Suprapubic skin (tissue), 3 donors: ENCODE data around the gene CCDC184.

ENCODE experiments used
- CTCF ChIP-seq, 2 donors: fragments of 200-600 bp in 1 of 2; fragments of 450-650 bp in 1 of 2; sonication (generic) in 1 of 2; IDR thresholded peaks; one replicate each; pipeline ENCODE4 v1.5.1; 2016 to 2019; ENCODE audit warnings: antibody characterized with exemption in 2 of 2, mild to moderate bottlenecking in 1 of 2, moderate library complexity in 1 of 2
- EP300 ChIP-seq: sonication (generic); formaldehyde crosslinking; IDR thresholded peaks from one replicate; pipeline ENCODE4 v1.6.1; 2017; ENCODE audit warnings: antibody characterized with exemption
- POLR2A ChIP-seq, 2 donors: fragments of 450-650 bp; IDR thresholded peaks; one replicate each; pipeline ENCODE4 v1.6.1; 2017; ENCODE audit warnings: antibody characterized with exemption in 2 of 2, mild to moderate bottlenecking in 2 of 2, moderate library complexity in 2 of 2

- TF ChIP-seq EP300 (no peak), CTCF (IDR thresholded peaks at IDR 0.05) (no peak), POLR2A (IDR thresholded peaks at IDR 0.05) (no peak)
Measured at GRCh38 chr12:48193623-48194022, 10.2 kb downstream of the CCDC184 start.
